ENCODE data around the gene EPB41L4A.

EPB41L4A gene

GRCh38 chr5:112270299-112271293 is 148.5 kb downstream of the EPB41L4A start:
- H3K4me1 ChIP-seq (ENCODE audit: control insufficient read depth in 5 of 5, insufficient read depth in 5 of 5, low read length in 5 of 5): peaks cover 0 to 19% (median 5%) of the 10 kb centered on the region in 5 donors
- no peaks in the 10 kb centered on the region for H3K9me3 ChIP-seq (ENCODE audit: control insufficient read depth in 5 of 5, low read length in 5 of 5)
- no peak overlapping the region for H3K9ac ChIP-seq (ENCODE audit: low read length in 5 of 5)
- no peak overlapping the region for H3K27ac ChIP-seq (ENCODE audit: low read depth, low read length)
- H3K36me3 ChIP-seq (ENCODE audit: control insufficient read depth in 5 of 5, insufficient read depth in 5 of 5, low read length in 5 of 5): peaks cover 0 to 3% (median 2%) of the 10 kb centered on the region in 5 donors
- H3K4me3 ChIP-seq (ENCODE audit: low read depth in 1 of 5, low read length in 5 of 5): no peak overlapping the region
- H3K27me3 ChIP-seq (ENCODE audit: control insufficient read depth in 5 of 5, insufficient read depth in 4 of 5, low read length in 5 of 5): no peaks in the 10 kb centered on the region

GRCh38 chr5:112267231-112267630 is 151.8 kb downstream of the EPB41L4A start:
- peak overlapping the region; percentile 2 for H3K27ac ChIP-seq (ENCODE audit: low read depth, low read length)
- no peaks in the 10 kb centered on the region for H3K9me3 ChIP-seq (ENCODE audit: control insufficient read depth in 5 of 5, low read length in 5 of 5)
- no peak overlapping the region for H3K9ac ChIP-seq (ENCODE audit: low read length in 5 of 5)
- H3K4me3 ChIP-seq (ENCODE audit: low read depth in 1 of 5, low read length in 5 of 5): no peak overlapping the region
- peaks cover 0 to 6% (median 4%) of the 10 kb centered on the region in 5 donors for H3K36me3 ChIP-seq (ENCODE audit: control insufficient read depth in 5 of 5, insufficient read depth in 5 of 5, low read length in 5 of 5)
- H3K4me1 ChIP-seq (ENCODE audit: control insufficient read depth in 5 of 5, insufficient read depth in 5 of 5, low read length in 5 of 5): peaks cover 0 to 33% (median 5%) of the 10 kb centered on the region in 5 donors
- no peaks in the 10 kb centered on the region for H3K27me3 ChIP-seq (ENCODE audit: control insufficient read depth in 5 of 5, insufficient read depth in 4 of 5, low read length in 5 of 5)

- Histone ChIP-seq H3K27me3 (ENCODE audit: control insufficient read depth in 5 of 5, insufficient read depth in 4 of 5, low read length in 5 of 5) (no peaks in the 10 kb centered on the region), H3K9ac (ENCODE audit: low read length in 5 of 5) (no peak overlapping the region), H3K27ac (ENCODE audit: low read depth, low read length) (no peak overlapping the region), H3K4me1 (ENCODE audit: control insufficient read depth in 5 of 5, insufficient read depth in 5 of 5, low read length in 5 of 5) (peaks cover 0 to 37% (median 5%) of the 10 kb centered on the region in 5 donors), H3K36me3 (ENCODE audit: control insufficient read depth in 5 of 5, insufficient read depth in 5 of 5, low read length in 5 of 5) (peaks cover 0 to 6% (median 4%) of the 10 kb centered on the region in 5 donors), H3K4me3 (ENCODE audit: low read depth in 1 of 5, low read length in 5 of 5) (no peak overlapping the region), H3K9me3 (ENCODE audit: control insufficient read depth in 5 of 5, low read length in 5 of 5) (no peaks in the 10 kb centered on the region)
Observed at GRCh38 chr5:112264666-112265065, 154.4 kb downstream of the EPB41L4A start.

- H3K9me3 ChIP-seq (ENCODE audit: control insufficient read depth in 5 of 5, low read length in 5 of 5): no peaks in the 10 kb centered on the region
Observed at GRCh38 chr5:112264151-112264550, 154.9 kb downstream of the EPB41L4A start.

GRCh38 chr5:112263469-112263868 is 155.6 kb downstream of the EPB41L4A start:
- Histone ChIP-seq H3K27ac (ENCODE audit: low read depth, low read length) (no peak overlapping the region), H3K4me1 (ENCODE audit: control insufficient read depth in 5 of 5, insufficient read depth in 5 of 5, low read length in 5 of 5) (peaks cover 0 to 49% (median 6%) of the 10 kb centered on the region in 5 donors), H3K9me3 (ENCODE audit: control insufficient read depth in 5 of 5, low read length in 5 of 5) (no peaks in the 10 kb centered on the region), H3K9ac (ENCODE audit: low read length in 5 of 5) (no peak overlapping the region), H3K36me3 (ENCODE audit: control insufficient read depth in 5 of 5, insufficient read depth in 5 of 5, low read length in 5 of 5) (peaks cover 0 to 7% (median 4%) of the 10 kb centered on the region in 5 donors), H3K4me3 (ENCODE audit: low read depth in 1 of 5, low read length in 5 of 5) (no peak overlapping the region), H3K27me3 (ENCODE audit: control insufficient read depth in 5 of 5, insufficient read depth in 4 of 5, low read length in 5 of 5) (no peaks in the 10 kb centered on the region)

More at GRCh38 chr5:112264151-112264550, 154.9 kb downstream of the EPB41L4A start:
- Histone ChIP-seq H3K27me3 (ENCODE audit: control insufficient read depth in 5 of 5, insufficient read depth in 4 of 5, low read length in 5 of 5) (no peaks in the 10 kb centered on the region), H3K4me3 (ENCODE audit: low read depth in 1 of 5, low read length in 5 of 5) (no peak overlapping the region), H3K4me1 (ENCODE audit: control insufficient read depth in 5 of 5, insufficient read depth in 5 of 5, low read length in 5 of 5) (peaks cover 0 to 42% (median 5%) of the 10 kb centered on the region in 5 donors), H3K36me3 (ENCODE audit: control insufficient read depth in 5 of 5, insufficient read depth in 5 of 5, low read length in 5 of 5) (peaks cover 0 to 6% (median 4%) of the 10 kb centered on the region in 5 donors), H3K27ac (ENCODE audit: low read depth, low read length) (no peak overlapping the region), H3K9ac (ENCODE audit: low read length in 5 of 5) (no peak overlapping the region)

GRCh38 chr5:112258571-112258970 is 160.5 kb downstream of the EPB41L4A start:
- no peak overlapping the region for H3K9ac ChIP-seq (ENCODE audit: low read length in 5 of 5)
- H3K4me1 ChIP-seq (ENCODE audit: control insufficient read depth in 5 of 5, insufficient read depth in 5 of 5, low read length in 5 of 5): peaks cover 4 to 68% (median 15%) of the 10 kb centered on the region in 5 donors
- H3K27ac ChIP-seq (ENCODE audit: low read depth, low read length): peak overlapping the region; percentile 38
- H3K4me3 ChIP-seq (ENCODE audit: low read depth in 1 of 5, low read length in 5 of 5): no peak overlapping the region
- H3K9me3 ChIP-seq (ENCODE audit: control insufficient read depth in 5 of 5, low read length in 5 of 5): no peaks in the 10 kb centered on the region
- no peaks in the 10 kb centered on the region for H3K27me3 ChIP-seq (ENCODE audit: control insufficient read depth in 5 of 5, insufficient read depth in 4 of 5, low read length in 5 of 5)
- peaks cover 0 to 7% (median 0%) of the 10 kb centered on the region in 5 donors for H3K36me3 ChIP-seq (ENCODE audit: control insufficient read depth in 5 of 5, insufficient read depth in 5 of 5, low read length in 5 of 5)

GRCh38 chr5:112257976-112258375 is 161.1 kb downstream of the EPB41L4A start:
- Histone ChIP-seq H3K36me3 (ENCODE audit: control insufficient read depth in 5 of 5, insufficient read depth in 5 of 5, low read length in 5 of 5) (peaks cover 0 to 4% (median 0%) of the 10 kb centered on the region in 5 donors), H3K9ac (ENCODE audit: low read length in 5 of 5) (no peak overlapping the region), H3K4me1 (ENCODE audit: control insufficient read depth in 5 of 5, insufficient read depth in 5 of 5, low read length in 5 of 5) (peaks cover 4 to 66% (median 15%) of the 10 kb centered on the region in 5 donors), H3K4me3 (ENCODE audit: low read depth in 1 of 5, low read length in 5 of 5) (no peak overlapping the region), H3K9me3 (ENCODE audit: control insufficient read depth in 5 of 5, low read length in 5 of 5) (no peaks in the 10 kb centered on the region), H3K27ac (ENCODE audit: low read depth, low read length) (peak overlapping the region; percentile 49), H3K27me3 (ENCODE audit: control insufficient read depth in 5 of 5, insufficient read depth in 4 of 5, low read length in 5 of 5) (no peaks in the 10 kb centered on the region)

GRCh38 chr5:112257005-112257404 is 162.1 kb downstream of the EPB41L4A start:
- Histone ChIP-seq H3K9ac (ENCODE audit: low read length in 5 of 5) (no peak overlapping the region), H3K27ac (ENCODE audit: low read depth, low read length) (peak overlapping the region; percentile 49), H3K27me3 (ENCODE audit: control insufficient read depth in 5 of 5, insufficient read depth in 4 of 5, low read length in 5 of 5) (no peaks in the 10 kb centered on the region), H3K4me3 (ENCODE audit: low read depth in 1 of 5, low read length in 5 of 5) (no peak overlapping the region), H3K9me3 (ENCODE audit: control insufficient read depth in 5 of 5, low read length in 5 of 5) (no peaks in the 10 kb centered on the region), H3K36me3 (ENCODE audit: control insufficient read depth in 5 of 5, insufficient read depth in 5 of 5, low read length in 5 of 5) (peaks cover 0 to 3% (median 0%) of the 10 kb centered on the region in 5 donors), H3K4me1 (ENCODE audit: control insufficient read depth in 5 of 5, insufficient read depth in 5 of 5, low read length in 5 of 5) (peaks cover 4 to 56% (median 15%) of the 10 kb centered on the region in 5 donors)

- Histone ChIP-seq H3K4me3 (ENCODE audit: low read depth in 1 of 5, low read length in 5 of 5) (no peak overlapping the region), H3K27me3 (ENCODE audit: control insufficient read depth in 5 of 5, insufficient read depth in 4 of 5, low read length in 5 of 5) (no peaks in the 10 kb centered on the region), H3K27ac (ENCODE audit: low read depth, low read length) (peak overlapping the region; percentile 26), H3K9me3 (ENCODE audit: control insufficient read depth in 5 of 5, low read length in 5 of 5) (no peaks in the 10 kb centered on the region), H3K9ac (ENCODE audit: low read length in 5 of 5) (no peak overlapping the region), H3K4me1 (ENCODE audit: control insufficient read depth in 5 of 5, insufficient read depth in 5 of 5, low read length in 5 of 5) (peaks cover 4 to 43% (median 18%) of the 10 kb centered on the region in 5 donors), H3K36me3 (ENCODE audit: control insufficient read depth in 5 of 5, insufficient read depth in 5 of 5, low read length in 5 of 5) (peaks cover 0 to 3% (median 0%) of the 10 kb centered on the region in 5 donors)
Observed at GRCh38 chr5:112254303-112254702, 164.8 kb downstream of the EPB41L4A start.

Data from subcutaneous abdominal adipose tissue (tissue), 5 donors.